Activated CD4-positive, alpha-beta T cell treated with anti-CD3 and anti-CD28 coated beads, Interleukin-2, amount 10 ng/mL, durations not matched to agents 24 days and 14 days (primary cell): ENCODE data around the gene PPP4C. TPM values are rescaled to one million over a fixed set of nuclear protein-coding genes. Genes with fewer than 3 reads are reported as not detected.
A peak's percentile ranks its signal among the peaks of the same experiment; 100 is the strongest.
"Not testable (repeated sequence)": the region's sequence is repeated elsewhere in the genome, so short reads cannot be mapped to it uniquely, and the experiment has no call there.

Experiments
- DNase-seq: peaks from one replicate; pipeline ENCODE4 v3.0.0; 2022
- H3K27ac Mint-ChIP-seq: one replicate; pipeline ENCODE4 v1.8.0; 2022; ENCODE audit warnings: mild to moderate bottlenecking, mixed read lengths
- H3K27me3 Mint-ChIP-seq: one replicate; pipeline ENCODE4 v1.8.0; 2022; ENCODE audit warnings: mixed read lengths
- H3K36me3 Mint-ChIP-seq: one replicate; pipeline ENCODE4 v1.8.0; 2022; ENCODE audit warnings: low read depth, mild to moderate bottlenecking, mixed read lengths
- H3K4me1 Mint-ChIP-seq: one replicate; pipeline ENCODE4 v1.8.0; 2021; ENCODE audit warnings: mixed read lengths
- H3K4me3 Mint-ChIP-seq: one replicate; pipeline ENCODE4 v1.8.0; 2022; ENCODE audit warnings: mild to moderate bottlenecking, moderate library complexity, mixed read lengths
- H3K9me3 Mint-ChIP-seq: one replicate; pipeline ENCODE4 v1.8.0; 2021; ENCODE audit warnings: mixed read lengths
- intact Hi-C: fragments of 100-400 bp; cut with micrococcal nuclease; formaldehyde crosslinking; loops from one replicate; pipeline ENCODE4 v1.15.1; 2023
- total RNA-seq: library from RNA; stranded (reverse); gene quantifications from 2 replicates; pipeline ENCODE4 v1.2.3, GENCODE V29; 2022

The PPP4C gene
- total RNA-seq, 1 donor from 2014 or later, result 144 TPM

- Mint-ChIP-seq H3K4me3 (no peak within 1 kb of the TSS), H3K27me3 (no peaks in the 10 kb centered on the region), H3K36me3 (peaks cover 21% of the 10 kb centered on the region), H3K9me3 (no peaks in the 10 kb centered on the region), H3K27ac (peak within 1 kb of the TSS; percentile 36), H3K4me1 (peaks cover 10% of the 10 kb centered on the region)
- DNase-seq, result no peak
- intact Hi-C loops, result no loop called here
Observed at GRCh38 chr16:30113031-30113710, 37.4 kb downstream of the PPP4C start, which contains the start of gene GDPD3. Gene GDPD3 (minus strand): TSS chr16:30113537. CDS start chr16:30113478, 59 bp downstream.

GRCh38 chr16:30113711-30114333 is 38.0 kb downstream of the PPP4C start:
- H3K9me3 Mint-ChIP-seq, result no peaks in the 10 kb centered on the region
- H3K4me1 Mint-ChIP-seq, result peaks cover 10% of the 10 kb centered on the region
- H3K36me3 Mint-ChIP-seq, result peaks cover 20% of the 10 kb centered on the region
- intact Hi-C loops, result no loop called here
- no peak for DNase-seq
- no peak overlapping the region for H3K27ac Mint-ChIP-seq
- no peaks in the 10 kb centered on the region for H3K27me3 Mint-ChIP-seq
- no peak overlapping the region for H3K4me3 Mint-ChIP-seq

GRCh38 chr16:30114411-30114810 is 38.6 kb downstream of the PPP4C start:
- no peaks in the 10 kb centered on the region for H3K27me3 Mint-ChIP-seq

GRCh38 chr16:30114833-30115232 is 39.0 kb downstream of the PPP4C start:
- H3K4me1 Mint-ChIP-seq, intact Hi-C loops, H3K4me3 Mint-ChIP-seq, H3K27ac Mint-ChIP-seq, H3K27me3 Mint-ChIP-seq, DNase-seq, H3K9me3 Mint-ChIP-seq: not testable (repeated sequence)
- H3K36me3 Mint-ChIP-seq, result peaks cover 25% of the 10 kb centered on the region

More at GRCh38 chr16:30114411-30114810, 38.6 kb downstream of the PPP4C start:
- Mint-ChIP-seq H3K36me3 (peaks cover 24% of the 10 kb centered on the region), H3K4me1 (peaks cover 10% of the 10 kb centered on the region), H3K9me3 (no peaks in the 10 kb centered on the region), H3K27ac (no peak overlapping the region), H3K4me3 (no peak overlapping the region)
- intact Hi-C loops, result no loop called here
- DNase-seq, result no peak

- H3K27ac Mint-ChIP-seq, result no peak overlapping the region
- H3K36me3 Mint-ChIP-seq, result peaks cover 27% of the 10 kb centered on the region
- H3K9me3 Mint-ChIP-seq, result no peaks in the 10 kb centered on the region
- H3K27me3 Mint-ChIP-seq, result no peaks in the 10 kb centered on the region
- no peak overlapping the region for H3K4me3 Mint-ChIP-seq
- intact Hi-C loops, result no loop called here
- H3K4me1 Mint-ChIP-seq, result peaks cover 12% of the 10 kb centered on the region
- no peak for DNase-seq
Observed at GRCh38 chr16:30115238-30115637, 39.4 kb downstream of the PPP4C start.

GRCh38 chr16:30116291-30117207 is 40.8 kb downstream of the PPP4C start:
- no peak for DNase-seq
- peaks cover 18% of the 10 kb centered on the region for H3K4me1 Mint-ChIP-seq
- intact Hi-C loops, result no loop called here
- peaks cover 22% of the 10 kb centered on the region for H3K36me3 Mint-ChIP-seq
- no peak overlapping the region for H3K27ac Mint-ChIP-seq
- no peaks in the 10 kb centered on the region for H3K27me3 Mint-ChIP-seq
- H3K9me3 Mint-ChIP-seq, result no peaks in the 10 kb centered on the region
- no peak overlapping the region for H3K4me3 Mint-ChIP-seq

- Mint-ChIP-seq H3K4me1 (peaks cover 24% of the 10 kb centered on the region), H3K27me3 (no peaks in the 10 kb centered on the region), H3K36me3 (peaks cover 20% of the 10 kb centered on the region), H3K9me3 (no peaks in the 10 kb centered on the region), H3K4me3 (no peak overlapping the region), H3K27ac (no peak overlapping the region)
- intact Hi-C loops, result no loop called here
- no peak for DNase-seq
Observed at GRCh38 chr16:30117768-30118167, 42.0 kb downstream of the PPP4C start.

- peaks cover 14% of the 10 kb centered on the region for H3K36me3 Mint-ChIP-seq
- H3K27ac Mint-ChIP-seq, result no peak overlapping the region
- H3K4me3 Mint-ChIP-seq, result no peak overlapping the region
- peaks cover 24% of the 10 kb centered on the region for H3K4me1 Mint-ChIP-seq
- intact Hi-C loops, result no loop called here
- no peak for DNase-seq
- no peaks in the 10 kb centered on the region for H3K27me3 Mint-ChIP-seq
- H3K9me3 Mint-ChIP-seq, result no peaks in the 10 kb centered on the region
Observed at GRCh38 chr16:30119428-30119827, 43.6 kb downstream of the PPP4C start.

GRCh38 chr16:30120340-30121105 is 44.7 kb downstream of the PPP4C start:
- H3K36me3 Mint-ChIP-seq, result peaks cover 11% of the 10 kb centered on the region
- no peaks in the 10 kb centered on the region for H3K9me3 Mint-ChIP-seq
- no peaks in the 10 kb centered on the region for H3K27me3 Mint-ChIP-seq
- intact Hi-C loops, result no loop called here
- H3K4me3 Mint-ChIP-seq, result no peak overlapping the region
- peaks cover 23% of the 10 kb centered on the region for H3K4me1 Mint-ChIP-seq
- no peak for DNase-seq
- peak overlapping the region; percentile 41 for H3K27ac Mint-ChIP-seq

GRCh38 chr16:30121741-30122571 is 46.2 kb downstream of the PPP4C start:
- Mint-ChIP-seq H3K27ac (peak overlapping the region; percentile 91), H3K36me3 (peaks cover 11% of the 10 kb centered on the region), H3K4me1 (peaks cover 23% of the 10 kb centered on the region), H3K27me3 (no peaks in the 10 kb centered on the region), H3K9me3 (no peaks in the 10 kb centered on the region), H3K4me3 (peak overlapping the region; percentile 91)
- DNase-seq, result peak; percentile 61
- intact Hi-C loops, result no loop called here

- Mint-ChIP-seq H3K4me1 (peaks cover 23% of the 10 kb centered on the region), H3K27me3 (no peaks in the 10 kb centered on the region), H3K4me3 (peak overlapping the region; percentile 91), H3K27ac (peak overlapping the region; percentile 91), H3K9me3 (no peaks in the 10 kb centered on the region), H3K36me3 (peaks cover 8% of the 10 kb centered on the region)
- no peak for DNase-seq
- intact Hi-C loops, result loop anchor here (1.0 kb wide), 1 partner anchor 30 kb away; no protein-coding TSS in a partner anchor
Observed at GRCh38 chr16:30122604-30123160, 46.9 kb downstream of the PPP4C start.

GRCh38 chr16:30124985-30125379 is 49.2 kb downstream of the PPP4C start:
- H3K27me3 Mint-ChIP-seq, result no peaks in the 10 kb centered on the region
- no peak overlapping the region for H3K4me3 Mint-ChIP-seq
- H3K36me3 Mint-ChIP-seq, result peaks cover 3% of the 10 kb centered on the region
- intact Hi-C loops, result no loop called here
- peaks cover 22% of the 10 kb centered on the region for H3K4me1 Mint-ChIP-seq
- no peaks in the 10 kb centered on the region for H3K9me3 Mint-ChIP-seq
- no peak overlapping the region for H3K27ac Mint-ChIP-seq
- DNase-seq, result no peak
